HS-27A (cell line): ENCODE results near the gene GOLGB1.
"Not testable (repeated sequence)": the region's sequence is repeated elsewhere in the genome, so short reads cannot be mapped to it uniquely, and the experiment has no call there.

Source experiments
- DNase-seq: peaks from one replicate; pipeline ENCODE4 v3.0.0-alpha.2; 2012; ENCODE audit warnings: low read depth, missing footprints

The GOLGB1 gene

DNA sequence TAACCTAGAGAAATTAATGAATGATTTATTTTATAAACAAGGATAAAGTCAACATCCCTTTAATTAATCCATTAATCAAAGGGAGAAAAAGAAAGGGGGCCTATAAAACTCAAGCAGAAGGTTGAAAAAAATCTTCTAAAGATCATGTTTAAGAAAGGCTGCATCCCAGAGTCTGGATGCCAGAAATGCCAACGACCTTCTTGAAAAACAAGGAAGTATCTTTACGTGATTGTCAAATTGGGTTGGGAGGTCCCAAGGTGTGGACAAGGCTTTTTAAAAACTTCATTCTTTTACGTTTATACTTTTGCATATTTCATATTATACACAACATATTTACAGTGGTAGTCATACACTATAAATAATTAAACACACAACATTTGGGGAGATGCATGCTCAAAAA lies 1.6 kb downstream of the GOLGB1 start:
- DNase-seq: no peak

DNA sequence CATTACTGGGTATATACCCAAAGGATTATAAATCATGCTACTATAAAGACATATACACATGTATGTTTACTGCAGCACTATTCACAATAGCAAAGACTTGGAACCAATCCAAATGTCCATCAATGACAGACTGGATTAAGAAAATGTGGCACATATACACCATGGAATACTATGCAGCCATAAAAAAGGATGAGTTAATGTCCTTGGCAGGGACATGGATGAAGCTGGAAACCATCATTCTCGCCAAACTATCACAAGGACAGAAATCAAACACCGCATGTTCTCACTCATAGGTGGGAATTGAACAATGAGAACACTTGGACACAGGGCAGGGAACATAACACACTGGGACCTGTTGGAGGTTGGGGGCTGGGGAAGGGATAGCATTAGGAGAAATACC lies 6.4 kb downstream of the GOLGB1 start:
- DNase-seq: not testable (repeated sequence)

DNA sequence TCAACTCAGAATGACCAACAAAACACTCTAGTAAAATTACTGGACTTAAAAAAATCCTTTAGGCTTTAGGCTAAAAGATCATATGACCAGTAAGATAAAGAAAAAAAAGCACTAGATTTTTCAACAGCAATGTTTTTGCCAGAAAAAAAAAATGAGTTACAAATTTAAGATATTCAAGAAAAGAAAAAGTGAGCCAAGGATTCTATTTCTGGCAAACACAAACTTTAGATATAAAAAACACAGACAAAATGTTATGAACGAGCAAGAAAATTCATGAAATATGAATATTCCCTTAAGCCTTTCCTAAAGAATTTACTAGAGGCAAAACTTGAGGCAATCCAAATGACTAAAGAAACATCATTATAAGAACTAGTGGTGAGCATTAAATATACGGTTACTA lies 8.6 kb downstream of the GOLGB1 start:
- DNase-seq: no peak

DNA sequence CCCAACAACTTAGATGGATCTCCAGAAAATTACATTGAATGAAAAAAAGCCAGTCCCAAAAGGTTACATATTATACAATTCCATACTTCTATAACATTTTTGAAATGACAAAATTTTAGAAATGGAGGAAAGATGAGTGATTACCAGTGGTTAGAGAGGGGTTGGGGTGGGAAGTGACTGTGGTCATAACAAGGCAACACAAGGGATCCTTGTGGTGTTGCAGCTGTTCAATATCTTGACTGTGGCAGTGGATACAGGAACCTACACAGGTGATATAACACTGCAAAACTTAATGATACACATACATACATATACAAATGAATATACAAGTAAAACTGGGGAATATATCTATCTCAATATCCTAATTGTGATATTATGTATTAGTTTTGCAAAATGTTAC lies 9.6 kb downstream of the GOLGB1 start:
- DNase-seq: no peak

DNA sequence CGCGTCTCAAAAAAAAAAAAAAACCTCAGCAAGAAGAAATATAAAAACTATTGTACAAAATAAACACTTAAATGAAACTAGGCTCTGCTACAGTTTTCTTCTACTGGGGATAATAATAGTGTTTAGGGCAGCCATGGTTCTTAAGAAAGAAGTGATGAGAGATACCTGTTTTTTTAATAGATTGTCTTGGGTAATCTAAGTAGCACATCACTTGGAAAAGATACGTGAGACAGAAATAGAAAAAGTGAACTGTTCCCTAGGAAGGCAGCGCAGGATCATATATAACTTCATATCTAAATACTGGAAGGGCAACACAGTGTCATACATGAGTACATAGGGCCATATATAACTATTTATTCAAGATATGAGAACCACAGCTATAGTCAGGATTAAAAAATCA lies 11.9 kb downstream of the GOLGB1 start:
- no peak for DNase-seq

DNA sequence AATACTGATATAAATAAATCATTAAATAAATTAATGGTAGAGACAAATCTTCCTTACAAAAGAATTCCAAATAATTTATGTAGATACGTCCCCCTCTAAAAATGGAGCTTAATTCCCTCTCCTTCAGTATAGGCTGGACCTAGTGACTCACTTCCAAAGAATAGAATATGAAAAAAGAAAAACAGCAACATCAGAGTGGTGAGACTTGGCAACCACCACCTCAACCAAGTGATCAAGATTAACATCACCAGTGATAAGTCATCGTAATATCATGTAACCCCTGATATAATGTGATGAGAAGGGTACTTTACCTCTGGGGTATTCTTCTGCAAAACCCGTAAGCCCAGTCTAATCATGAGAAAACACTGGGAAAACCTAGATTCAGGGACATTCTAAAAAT lies 13.4 kb downstream of the GOLGB1 start:
- DNase-seq: no peak

DNA sequence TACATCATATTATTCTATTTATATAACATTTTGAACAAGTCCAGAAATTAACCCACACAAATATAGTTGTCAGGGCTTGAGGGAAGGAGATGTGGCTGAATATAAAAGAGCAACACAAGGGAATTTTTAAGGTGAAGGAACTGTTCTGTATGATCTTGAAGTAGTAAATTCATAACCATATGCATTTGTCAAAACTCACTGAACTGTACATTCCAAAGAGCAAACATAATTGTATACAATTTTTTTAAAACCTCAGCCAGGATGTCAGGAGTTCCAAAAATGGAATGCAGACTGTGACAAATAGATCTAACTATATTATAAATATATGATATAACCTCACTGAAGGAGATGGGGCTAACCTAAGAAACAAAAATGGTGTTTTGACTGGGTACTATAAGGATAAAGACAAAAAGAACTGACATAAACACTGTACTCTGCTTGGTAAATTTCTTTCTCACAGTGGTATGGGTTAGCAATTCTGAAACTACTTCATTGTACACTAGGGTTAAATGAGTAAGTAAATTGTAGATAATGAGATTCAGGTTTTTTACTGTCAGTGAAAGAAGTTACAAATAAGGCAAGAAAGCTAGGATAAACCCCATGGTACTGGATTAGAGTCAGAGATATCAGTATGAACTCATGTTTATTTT lies 14.4 kb downstream of the GOLGB1 start:
- no peak for DNase-seq

DNA sequence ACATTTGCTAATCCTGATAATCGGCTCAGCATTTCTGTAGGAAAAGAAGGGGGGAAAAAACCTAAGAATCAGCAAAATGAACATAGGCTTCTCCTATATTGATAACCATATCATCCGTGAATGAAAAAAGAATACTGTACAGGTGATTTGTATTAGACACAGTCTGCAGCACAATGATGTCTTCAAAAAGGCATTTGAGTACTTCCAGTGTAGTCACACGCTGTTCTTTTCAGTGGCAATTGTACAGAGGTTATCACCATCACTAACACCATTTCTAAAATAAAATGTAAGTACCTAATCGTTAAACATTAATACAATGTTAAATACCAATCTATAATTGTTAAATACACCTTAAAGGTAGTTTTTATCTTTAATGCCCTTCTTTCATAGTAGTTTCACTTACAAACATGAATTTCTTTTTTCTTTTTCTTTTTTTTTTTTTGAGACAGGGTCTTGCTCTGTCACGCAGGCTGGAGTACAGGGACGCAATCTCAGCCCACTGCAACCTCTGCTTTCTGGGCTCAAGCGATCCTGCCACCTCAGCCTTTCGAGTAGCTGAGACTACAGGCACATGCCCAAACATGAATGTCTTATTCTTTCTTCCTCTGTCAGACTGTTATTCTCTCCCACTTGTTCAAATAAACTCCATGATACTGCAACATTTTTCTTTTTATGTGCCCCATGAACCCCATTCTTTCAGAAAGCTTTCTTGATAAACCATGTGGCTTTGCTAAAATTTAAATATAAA lies 18.4 kb downstream of the GOLGB1 start:
- no peak for DNase-seq

DNA sequence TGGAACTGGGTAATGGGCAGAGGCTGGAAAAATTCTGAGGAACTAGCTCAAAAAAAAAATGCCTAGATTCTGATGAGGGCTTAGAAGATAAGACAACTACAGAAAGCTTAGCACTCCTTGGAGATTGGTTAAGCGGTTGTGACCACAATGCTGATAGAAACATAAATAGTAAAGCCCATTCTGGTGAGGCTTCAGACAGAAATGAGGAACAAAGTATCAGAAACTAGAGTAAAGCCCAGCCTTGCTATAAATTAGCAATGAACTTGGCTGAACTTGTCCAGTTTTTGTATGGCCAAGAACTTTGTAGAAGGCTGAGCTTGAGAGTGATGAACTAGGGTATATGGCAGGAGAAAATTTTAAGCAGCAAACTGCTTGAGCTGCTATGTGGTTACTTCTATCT lies 25.4 kb downstream of the GOLGB1 start:
- DNase-seq: no peak

DNA sequence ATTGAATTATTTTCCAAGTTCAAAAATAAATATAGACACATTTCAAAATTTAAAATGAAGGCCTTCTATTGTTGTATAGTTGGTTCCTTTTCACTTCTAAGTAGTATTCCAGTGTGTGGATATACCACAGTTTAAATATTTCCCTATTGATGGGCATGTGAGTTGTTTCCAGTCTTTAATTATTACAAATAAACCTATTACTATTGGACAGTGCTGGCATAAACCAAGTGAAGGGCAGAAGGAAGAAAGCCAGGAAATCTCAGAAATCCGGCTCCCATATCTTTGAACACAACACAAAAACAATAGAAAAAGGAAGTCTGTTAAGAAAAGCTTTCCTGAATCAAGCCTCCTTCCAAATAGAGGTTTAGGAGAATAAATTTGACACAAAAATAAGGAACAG lies 26.1 kb downstream of the GOLGB1 start:
- no peak for DNase-seq

DNA sequence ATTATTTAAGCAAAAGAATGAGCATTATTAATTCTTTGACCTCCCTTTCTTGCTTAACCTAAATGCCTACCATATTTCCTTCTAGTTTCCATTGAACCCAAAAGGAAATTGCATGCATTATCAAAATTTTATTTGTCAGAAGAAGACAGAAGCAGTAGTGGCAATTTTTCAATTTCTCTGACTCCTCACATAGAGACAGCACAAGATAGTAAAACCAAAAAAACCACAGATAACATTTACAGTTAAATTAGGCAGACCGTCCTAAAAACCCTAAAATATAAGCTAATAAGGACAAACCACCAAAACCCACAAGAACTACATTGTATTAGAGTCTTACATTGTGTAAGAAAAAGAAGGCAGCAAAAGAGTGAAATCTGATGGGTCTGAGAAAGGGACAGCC lies 27.1 kb downstream of the GOLGB1 start:
- DNase-seq: no peak

DNA sequence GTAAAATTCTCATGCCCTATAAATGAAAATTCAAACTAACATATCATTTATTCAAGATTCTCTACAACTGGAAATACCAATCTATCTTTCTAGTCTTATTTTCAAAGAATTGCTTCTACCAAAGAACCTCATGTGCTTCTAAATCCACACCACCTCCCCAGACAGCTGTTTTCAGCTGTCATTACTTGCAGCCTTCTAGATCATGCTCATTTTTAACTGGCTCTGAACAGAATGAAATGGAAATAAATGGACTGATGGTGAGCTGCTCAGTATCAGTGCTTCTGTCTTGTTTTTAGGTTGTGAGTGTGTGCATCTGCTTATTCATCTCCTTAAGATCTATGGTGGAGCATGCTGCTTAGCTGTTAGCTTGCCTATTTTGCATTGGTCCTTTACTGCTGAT lies 29.4 kb downstream of the GOLGB1 start:
- no peak for DNase-seq

DNA sequence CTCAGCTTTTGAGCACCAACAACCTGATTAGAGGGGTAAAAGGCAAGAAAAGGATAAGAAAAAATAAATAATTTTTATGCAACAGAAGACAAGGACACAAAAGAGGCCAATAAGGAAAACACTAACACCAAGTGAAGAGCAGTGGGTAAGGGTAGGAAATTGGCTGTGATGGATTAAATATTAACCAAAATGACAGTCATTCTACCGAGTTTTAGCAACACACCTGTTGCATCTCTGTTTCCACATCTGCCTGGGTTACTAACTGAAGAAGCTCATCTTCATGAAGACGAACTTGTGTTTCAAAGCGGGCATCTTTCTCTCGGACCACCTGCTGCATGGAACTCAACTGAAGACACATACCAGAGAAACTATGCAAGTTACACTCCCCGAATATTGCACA lies 30.1 kb downstream of the GOLGB1 start:
- no peak for DNase-seq

DNA sequence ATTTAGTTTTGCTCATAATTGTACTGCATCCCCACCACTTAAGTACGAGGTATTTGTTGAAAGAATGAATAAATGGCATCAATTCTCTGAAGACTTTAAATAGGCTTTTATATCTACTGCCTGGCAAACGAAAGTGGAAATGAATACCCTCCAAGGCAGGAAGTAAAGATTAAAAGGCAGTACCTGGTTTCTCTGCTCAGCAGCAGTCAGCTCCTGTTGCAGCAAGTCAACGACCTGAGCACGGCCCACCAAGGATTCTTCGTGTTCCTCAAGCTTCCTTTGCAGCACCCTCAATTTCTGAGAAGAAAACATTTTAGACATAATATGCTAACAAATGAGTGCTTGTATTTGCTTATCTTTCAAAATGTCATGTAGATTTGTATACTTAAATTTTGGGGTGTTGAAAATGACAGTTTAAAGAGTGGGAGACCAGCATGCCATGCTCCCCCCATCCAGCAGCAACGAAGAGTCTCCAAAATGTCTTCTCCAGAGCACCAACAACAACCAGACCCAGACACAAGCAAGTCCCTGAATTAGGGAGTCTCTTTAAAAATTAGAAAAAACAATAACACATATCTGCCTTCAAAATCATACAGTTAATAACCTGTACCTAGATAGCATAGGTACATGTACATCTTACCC lies 31.2 kb downstream of the GOLGB1 start:
- no peak for DNase-seq

DNA sequence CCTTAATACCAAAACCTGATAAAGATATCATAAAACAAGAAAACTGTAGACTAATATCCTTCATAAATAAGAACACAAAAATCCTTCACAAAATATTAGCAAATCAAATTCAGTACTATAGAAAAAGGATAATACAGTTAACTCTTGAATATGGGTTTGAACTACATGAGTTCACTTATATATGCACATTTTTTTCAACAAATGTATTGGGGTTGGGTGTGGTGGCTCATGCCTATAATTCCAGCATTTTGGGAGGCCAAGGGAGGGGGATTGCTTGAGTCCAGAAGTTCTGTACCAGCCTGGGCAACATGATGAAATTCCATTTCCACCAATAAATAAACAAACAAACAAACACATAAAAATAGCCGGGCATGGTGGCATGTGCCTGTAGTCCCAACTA lies 39.2 kb downstream of the GOLGB1 start:
- no peak for DNase-seq

DNA sequence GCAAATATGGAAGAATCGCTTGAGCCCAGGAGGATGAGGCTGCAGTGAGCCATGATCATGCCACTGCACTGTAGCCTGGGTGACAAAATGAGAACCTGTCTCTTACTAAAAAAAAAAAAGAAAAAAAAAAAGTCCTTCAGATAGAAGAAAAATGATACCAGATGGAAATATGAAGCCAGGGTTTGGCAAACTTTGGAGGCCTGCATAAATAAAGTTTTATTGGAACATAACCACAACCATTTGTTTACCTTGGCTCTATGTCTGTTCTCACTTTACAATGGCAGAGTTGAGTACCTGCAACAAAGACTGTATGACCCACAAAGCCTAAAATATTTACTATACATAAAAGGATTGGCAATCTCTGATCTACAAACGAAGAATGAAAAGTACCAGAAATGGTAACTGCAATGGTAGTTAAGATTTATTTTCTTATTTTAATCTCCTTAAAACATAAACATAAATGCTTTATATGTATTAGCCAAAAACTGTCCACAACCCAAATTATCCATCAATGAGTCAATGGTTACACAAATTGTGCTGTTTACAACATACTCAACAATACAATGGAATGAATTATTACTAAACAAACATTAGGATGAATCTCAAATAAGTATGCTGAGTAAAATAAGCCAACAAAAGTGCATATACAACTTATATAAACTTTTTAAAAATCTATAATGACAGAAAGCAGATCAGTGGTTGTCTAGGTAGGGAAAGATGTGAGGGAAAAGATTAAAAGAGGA lies 41.8 kb downstream of the GOLGB1 start:
- DNase-seq: no peak

DNA sequence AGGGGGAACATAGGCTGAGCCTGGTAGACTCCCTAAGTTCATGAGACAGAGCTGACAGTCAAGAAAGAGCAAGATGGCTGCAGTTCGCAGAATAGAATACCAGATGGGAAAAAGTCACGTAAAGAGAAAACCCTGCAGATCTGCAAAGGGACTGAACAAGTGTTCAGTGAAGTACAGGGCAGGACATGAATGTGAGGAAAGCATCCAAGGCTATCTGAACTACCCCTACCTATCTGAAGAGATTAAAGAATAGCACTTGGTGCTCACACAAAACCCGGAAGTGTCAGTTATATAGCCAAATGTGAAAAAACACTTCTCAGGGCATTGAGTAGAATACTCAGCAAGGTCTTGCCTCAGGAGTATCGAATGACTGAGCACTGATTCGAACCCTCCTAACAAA lies 44.0 kb downstream of the GOLGB1 start:
- no peak for DNase-seq

DNA sequence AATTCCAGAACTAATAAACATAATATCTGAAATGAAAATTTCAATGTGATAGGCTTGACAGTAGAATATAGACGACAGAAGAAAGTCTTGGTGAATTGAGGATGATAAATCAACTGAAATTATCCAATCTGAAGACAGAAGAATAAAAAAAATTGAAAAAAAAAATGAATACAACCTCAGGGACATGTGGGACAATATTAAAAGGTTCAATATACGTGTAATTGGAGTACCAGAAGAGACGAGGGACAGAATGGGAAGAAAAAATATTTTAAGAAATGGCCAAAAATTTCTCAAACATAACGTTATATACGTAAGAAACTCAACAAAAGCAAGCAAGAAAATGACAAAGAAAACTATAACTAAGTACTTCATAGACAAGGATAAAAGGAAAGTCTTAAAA lies 45.6 kb downstream of the GOLGB1 start:
- DNase-seq: no peak

DNA sequence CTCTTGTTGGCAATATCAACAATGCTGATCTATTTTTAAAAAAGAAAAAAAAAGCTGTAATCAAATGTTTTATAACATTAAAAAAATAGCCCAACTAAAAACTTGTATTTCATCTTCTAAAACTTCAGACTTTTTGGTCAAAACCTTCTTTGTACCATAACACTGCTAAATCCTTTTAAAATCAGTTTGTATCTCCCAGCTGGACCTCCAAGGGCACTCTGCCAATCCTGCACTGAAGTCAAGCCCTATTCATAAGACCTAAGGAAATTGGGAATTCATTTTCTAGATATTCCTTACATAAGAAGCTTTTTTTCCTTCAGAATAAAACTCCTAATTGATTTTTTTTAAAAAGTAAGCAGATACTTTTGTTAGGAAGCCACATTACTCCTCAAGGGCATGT lies 50.6 kb downstream of the GOLGB1 start:
- no peak for DNase-seq

DNA sequence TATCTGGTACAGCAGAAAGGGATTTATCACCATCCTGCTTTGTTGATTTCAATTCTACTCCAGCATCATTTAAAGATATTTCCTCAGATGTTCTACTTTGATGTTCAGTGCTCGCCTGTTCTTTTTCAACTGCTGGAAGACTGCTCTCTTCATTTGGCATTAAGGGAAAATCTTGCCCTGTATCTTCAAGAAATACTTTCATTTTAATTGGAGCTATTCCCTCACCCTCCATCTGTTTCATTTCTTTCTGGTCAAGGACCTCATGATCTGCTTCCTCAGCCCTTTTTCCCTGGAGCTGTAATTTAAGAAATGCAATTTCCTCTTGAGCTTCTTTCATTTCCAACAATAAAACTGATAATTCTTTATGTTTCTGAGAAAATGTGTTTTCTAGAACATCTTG lies 51.1 kb downstream of the GOLGB1 start:
- DNase-seq: no peak

DNA sequence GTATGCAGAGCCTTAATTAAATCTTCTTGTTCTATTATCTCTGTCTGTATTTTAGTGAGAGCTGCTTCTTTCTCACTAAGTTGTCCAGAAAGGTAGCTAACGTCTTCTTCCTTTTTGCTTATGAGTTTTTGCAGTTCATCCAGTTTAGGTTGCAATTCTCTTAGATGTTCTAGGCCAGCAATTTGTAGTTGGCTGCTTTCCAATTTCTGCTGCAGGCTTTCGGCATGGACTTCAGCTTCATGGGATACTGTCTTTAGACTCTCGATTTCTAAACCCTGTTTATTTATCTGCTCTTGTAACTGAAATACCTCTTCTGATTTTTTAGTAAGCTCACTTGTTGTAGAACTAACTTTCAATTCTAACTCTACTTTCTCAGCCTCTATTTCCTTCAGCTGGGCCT lies 53.4 kb downstream of the GOLGB1 start:
- DNase-seq: no peak

DNA sequence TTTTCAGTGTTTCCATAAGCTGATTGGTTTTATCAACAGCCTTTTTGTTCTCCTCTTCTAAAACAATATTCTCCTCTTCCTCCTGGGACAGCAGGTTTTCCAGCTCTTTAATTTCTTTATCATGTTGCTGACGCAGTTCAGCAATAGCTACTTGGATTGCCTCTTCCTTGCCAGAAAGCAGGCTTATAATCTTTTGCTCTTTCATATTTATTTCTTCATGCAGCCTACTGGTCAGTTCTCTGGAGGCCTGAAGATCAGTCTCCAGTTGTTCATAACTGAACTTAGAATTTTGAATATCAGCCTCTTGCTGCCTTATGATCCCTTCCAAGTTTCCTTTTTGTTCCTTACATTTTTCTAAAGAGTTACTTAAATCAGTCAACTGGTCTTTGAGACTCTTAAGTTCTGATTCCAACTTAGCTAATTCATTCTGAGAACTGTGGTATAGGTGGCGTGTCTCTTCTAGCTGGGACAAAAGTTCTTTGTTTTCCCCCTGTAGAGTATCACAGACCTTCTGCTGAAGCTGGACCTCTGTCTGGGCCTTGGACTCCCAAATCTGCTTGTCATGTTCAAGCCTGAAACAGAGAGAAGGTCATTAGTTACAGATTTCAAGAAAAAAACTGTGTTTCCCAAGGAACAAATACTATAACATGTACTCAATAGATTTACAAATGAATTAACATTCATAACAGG lies 57.4 kb downstream of the GOLGB1 start:
- no peak for DNase-seq
